SU-DHL-6 (cell line): Measurements from ENCODE around the gene SLC1A3.

Experiments
- H2AFZ ChIP-seq: fragments of 200-600 bp; sonication (generic); 2 replicates; pipeline ENCODE4 v1.6.1; 2014; ENCODE audit warnings: low read depth, mild to moderate bottlenecking, moderate library complexity, mixed read lengths, antibody characterized with exemption, low read length; ENCODE audit not compliant: severe bottlenecking
- H3F3A ChIP-seq: fragments of 200-600 bp; shearing (Covaris generic); 2 replicates; pipeline ENCODE4 v1.6.0; 2016; ENCODE audit warnings: antibody characterized with exemption, mild to moderate bottlenecking; ENCODE audit not compliant: insufficient read depth
- H3K27ac ChIP-seq: fragments of 200-600 bp; sonication (generic); 2 replicates; pipeline ENCODE4 v1.5.1; 2016; ENCODE audit warnings: low read depth, mild to moderate bottlenecking, low read length, moderate library complexity, mixed read lengths
- H3K27me3 ChIP-seq: fragments of 200-600 bp; sonication (generic), shearing (Covaris generic); 2 replicates; pipeline ENCODE4 v1.6.0; 2014; ENCODE audit warnings: mild to moderate bottlenecking, low read length
- H3K36me3 ChIP-seq: fragments of 200-600 bp; sonication (generic); 2 replicates; pipeline ENCODE4 v1.6.1; 2014; ENCODE audit warnings: mild to moderate bottlenecking, low read length, mixed read lengths
- H3K4me2 ChIP-seq: fragments of 300-600, 200-600 bp; shearing (Covaris generic), sonication (generic); 2 replicates; pipeline ENCODE4 v1.6.0; 2014; ENCODE audit warnings: low read length, low read depth, mild to moderate bottlenecking; ENCODE audit not compliant: poor library complexity, severe bottlenecking
- H3K4me3 ChIP-seq: fragments of 200-600 bp; sonication (generic); 2 replicates; pipeline ENCODE4 v1.5.1; 2014; ENCODE audit warnings: antibody characterized with exemption, low read length, mild to moderate bottlenecking, mixed read lengths; ENCODE audit not compliant: insufficient read depth, poor library complexity, severe bottlenecking
- H3K79me2 ChIP-seq: fragments of 200-600 bp; sonication (generic); 2 replicates; pipeline ENCODE4 v1.6.1; 2014; ENCODE audit warnings: mild to moderate bottlenecking, low read length, moderate library complexity; ENCODE audit not compliant: insufficient read depth
- H3K9ac ChIP-seq: fragments of 200-600 bp; sonication (generic); 2 replicates; pipeline ENCODE4 v1.7.0; 2014; ENCODE audit warnings: mild to moderate bottlenecking, low read length
- H3K9me2 ChIP-seq: fragments of 200-600 bp; sonication (generic); replicated peaks from 2 replicates; pipeline ENCODE4 v1.6.1; 2014; ENCODE audit warnings: low read length; ENCODE audit not compliant: insufficient read depth
- H3K9me3 ChIP-seq: fragments of 200-600 bp; sonication (generic); 2 replicates; pipeline ENCODE4 v1.6.1; 2014; ENCODE audit warnings: low read length, mixed read lengths; ENCODE audit not compliant: insufficient read depth
- H4K20me1 ChIP-seq: fragments of 200-600 bp; sonication (generic); 2 replicates; pipeline ENCODE4 v1.6.1; 2014; ENCODE audit warnings: low read depth, mild to moderate bottlenecking, antibody characterized with exemption, low read length, moderate library complexity, mixed read lengths
- EZH2phosphoT487 ChIP-seq: fragments of 200-600 bp; sonication (generic), shearing (Covaris generic); conservative IDR thresholded peaks from 2 replicates; pipeline ENCODE4 v1.6.1; 2018; ENCODE audit warnings: mild to moderate bottlenecking, antibody characterized with exemption, low read length, moderate library complexity, mixed read lengths
- TF ChIP-seq, protein P1 (sequence below): fragments of 200-600 bp; sonication (generic); IDR thresholded peaks from one replicate; pipeline ENCODE4 v1.5.1; 2017; ENCODE audit warnings: antibody characterized with exemption, mild to moderate bottlenecking, low read length, moderate library complexity; ENCODE audit not compliant: insufficient read depth, poor library complexity, severe bottlenecking

The SLC1A3 gene

DNA sequence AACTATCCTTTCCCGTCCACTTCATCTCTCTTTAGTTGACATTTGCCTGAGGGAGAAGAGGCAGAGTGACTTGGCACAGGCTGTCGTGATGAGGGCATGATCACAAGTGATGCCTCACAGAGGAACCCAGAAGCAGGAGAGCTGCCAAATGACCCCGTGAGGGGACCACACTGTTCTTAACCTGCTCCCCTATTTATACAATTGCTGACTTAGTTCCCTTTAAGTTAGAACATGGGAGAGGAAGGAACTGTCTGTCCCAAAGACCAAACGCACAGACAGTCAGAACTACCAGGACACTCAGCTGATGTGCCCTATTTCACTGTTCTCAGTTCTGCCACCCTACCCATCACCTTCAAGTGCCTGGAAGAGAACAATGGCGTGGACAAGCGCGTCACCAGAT is 73.7 kb downstream of the SLC1A3 start:
- H3K79me2 ChIP-seq: no peaks in the 10 kb centered on the region
- H2AFZ ChIP-seq: no peak overlapping the region
- H3K9ac ChIP-seq: no peak overlapping the region
- H3K9me3 ChIP-seq: no peaks in the 10 kb centered on the region
- H3K9me2 ChIP-seq: no peaks in the 10 kb centered on the region
- H3K27me3 ChIP-seq: no peaks in the 10 kb centered on the region
- TF ChIP-seq EZH2phosphoT487: no peak
- TF ChIP-seq, protein P1, sequence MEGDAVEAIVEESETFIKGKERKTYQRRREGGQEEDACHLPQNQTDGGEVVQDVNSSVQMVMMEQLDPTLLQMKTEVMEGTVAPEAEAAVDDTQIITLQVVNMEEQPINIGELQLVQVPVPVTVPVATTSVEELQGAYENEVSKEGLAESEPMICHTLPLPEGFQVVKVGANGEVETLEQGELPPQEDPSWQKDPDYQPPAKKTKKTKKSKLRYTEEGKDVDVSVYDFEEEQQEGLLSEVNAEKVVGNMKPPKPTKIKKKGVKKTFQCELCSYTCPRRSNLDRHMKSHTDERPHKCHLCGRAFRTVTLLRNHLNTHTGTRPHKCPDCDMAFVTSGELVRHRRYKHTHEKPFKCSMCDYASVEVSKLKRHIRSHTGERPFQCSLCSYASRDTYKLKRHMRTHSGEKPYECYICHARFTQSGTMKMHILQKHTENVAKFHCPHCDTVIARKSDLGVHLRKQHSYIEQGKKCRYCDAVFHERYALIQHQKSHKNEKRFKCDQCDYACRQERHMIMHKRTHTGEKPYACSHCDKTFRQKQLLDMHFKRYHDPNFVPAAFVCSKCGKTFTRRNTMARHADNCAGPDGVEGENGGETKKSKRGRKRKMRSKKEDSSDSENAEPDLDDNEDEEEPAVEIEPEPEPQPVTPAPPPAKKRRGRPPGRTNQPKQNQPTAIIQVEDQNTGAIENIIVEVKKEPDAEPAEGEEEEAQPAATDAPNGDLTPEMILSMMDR: no peak
- H3K4me3 ChIP-seq: no peak overlapping the region
- no peaks in the 10 kb centered on the region for H3F3A ChIP-seq
- H3K36me3 ChIP-seq: no peaks in the 10 kb centered on the region
- H3K27ac ChIP-seq: no peak overlapping the region
- no peak overlapping the region for H3K4me2 ChIP-seq
- no peaks in the 10 kb centered on the region for H4K20me1 ChIP-seq

DNA sequence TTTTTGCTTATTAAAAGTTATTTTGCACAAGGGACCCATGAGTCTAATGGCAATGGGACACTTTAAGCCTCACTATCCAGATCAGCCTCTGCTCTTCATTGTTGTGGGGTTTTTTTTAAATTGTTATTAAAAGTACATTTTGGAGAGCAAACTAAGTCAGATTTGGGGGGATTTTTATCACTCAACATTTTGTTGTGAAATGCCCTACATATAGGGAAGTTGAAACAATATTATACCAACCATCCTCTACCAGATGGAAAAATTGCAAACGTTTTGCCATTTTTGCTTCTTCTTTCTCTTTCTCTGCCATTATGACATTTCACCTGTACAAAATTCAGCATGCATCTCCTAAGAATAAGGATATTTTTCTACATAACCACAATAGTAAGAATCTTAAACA is 75.3 kb downstream of the SLC1A3 start:
- Histone ChIP-seq H3K4me2 (no peak overlapping the region), H3K9me3 (no peaks in the 10 kb centered on the region), H3K36me3 (no peaks in the 10 kb centered on the region), H4K20me1 (no peaks in the 10 kb centered on the region), H3K4me3 (no peak overlapping the region), H3K27me3 (no peaks in the 10 kb centered on the region), H2AFZ (no peak overlapping the region), H3K9me2 (no peaks in the 10 kb centered on the region), H3K79me2 (no peaks in the 10 kb centered on the region), H3K9ac (no peak overlapping the region), H3K27ac (no peak overlapping the region), H3F3A (no peaks in the 10 kb centered on the region)
- TF ChIP-seq EZH2phosphoT487: no peak
- TF ChIP-seq, protein P1: no peak

DNA sequence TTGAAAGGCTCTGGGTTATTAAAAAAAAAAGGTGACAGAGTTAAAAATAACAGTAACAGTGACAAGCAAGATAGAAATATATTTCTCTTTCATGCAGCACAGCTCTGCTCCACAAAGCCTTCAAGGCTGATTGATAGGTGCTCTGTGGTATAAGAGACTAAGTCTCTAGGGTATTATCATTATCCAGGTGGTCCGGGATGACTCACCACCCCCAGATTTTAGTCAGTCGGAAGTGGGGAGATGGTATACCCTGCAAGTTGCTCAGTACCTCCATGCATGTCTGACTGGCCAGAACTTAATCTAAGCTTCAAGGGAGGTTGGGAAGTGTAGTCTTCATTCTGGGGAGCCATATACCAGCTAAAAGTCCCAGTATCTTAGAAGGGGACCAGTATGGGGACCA is 76.1 kb downstream of the SLC1A3 start:
- H3K9me2 ChIP-seq: no peaks in the 10 kb centered on the region
- H4K20me1 ChIP-seq: no peaks in the 10 kb centered on the region
- no peaks in the 10 kb centered on the region for H3K79me2 ChIP-seq
- no peaks in the 10 kb centered on the region for H3F3A ChIP-seq
- no peak overlapping the region for H3K4me2 ChIP-seq
- no peak overlapping the region for H3K9ac ChIP-seq
- H3K9me3 ChIP-seq: no peaks in the 10 kb centered on the region
- H3K27ac ChIP-seq: no peak overlapping the region
- no peaks in the 10 kb centered on the region for H3K27me3 ChIP-seq
- TF ChIP-seq, protein P1: no peak
- no peak for TF ChIP-seq EZH2phosphoT487
- no peak overlapping the region for H3K4me3 ChIP-seq
- H3K36me3 ChIP-seq: no peaks in the 10 kb centered on the region
- no peak overlapping the region for H2AFZ ChIP-seq
